GM12865 (cell line): ENCODE measurements around the gene CERS2.
A peak's percentile ranks its signal among the peaks of the same experiment; 100 is the strongest.

ENCODE experiments used
- DNase-seq: peaks from one replicate; pipeline ENCODE4 v3.0.0; 2010; ENCODE audit warnings: low read depth
- H3K4me3 ChIP-seq: 2 replicates; pipeline ENCODE4 v1.5.1; 2011; ENCODE audit warnings: mild to moderate bottlenecking, low read depth, low read length, control low read depth
- TF ChIP-seq, protein P1 (sequence below): IDR thresholded peaks from 2 replicates; pipeline ENCODE4 v1.5.1; 2011; ENCODE audit warnings: low read length, control low read depth, low read depth, inconsistent platforms; ENCODE audit not compliant: insufficient read depth; ENCODE audit errors: missing control alignments

Gene CERS2

DNA sequence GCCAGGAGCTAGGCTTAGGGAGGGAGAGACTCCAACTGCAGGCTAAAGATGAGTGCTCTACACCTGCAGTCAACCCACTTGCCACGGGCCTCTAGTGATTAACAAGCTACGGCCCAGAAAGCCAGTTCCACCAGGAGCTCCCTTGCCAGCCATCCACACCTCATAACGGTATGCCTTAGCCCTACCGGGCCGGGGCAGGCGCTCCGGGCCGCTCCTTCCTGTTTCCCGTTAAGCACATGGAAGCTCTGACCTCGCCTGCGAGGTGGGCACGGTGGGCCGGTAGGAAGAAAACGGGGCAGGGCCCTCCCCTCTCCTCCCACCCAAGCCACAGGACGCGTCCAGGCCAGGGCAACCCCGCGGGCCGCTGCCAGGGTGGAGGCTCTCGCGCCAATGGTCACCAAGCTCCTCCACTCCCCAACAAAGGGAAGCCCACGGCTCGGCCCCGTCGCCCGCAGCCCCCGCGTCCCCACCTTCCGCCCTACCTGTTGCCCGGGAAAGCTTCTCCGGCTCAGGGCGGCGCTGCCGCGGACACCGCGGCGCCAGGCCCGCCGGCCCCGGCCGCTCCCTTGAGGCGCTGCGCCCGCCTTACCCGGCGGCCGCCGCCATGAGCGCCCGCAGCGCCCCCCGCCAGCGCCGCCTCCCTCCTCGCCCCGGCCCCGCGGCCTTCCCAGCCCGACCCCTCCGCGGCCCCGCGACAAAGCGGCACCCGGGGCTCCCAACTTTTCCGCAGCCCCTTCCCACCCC lies 627 bp downstream of the CERS2 start:
- TF ChIP-seq, protein P1, sequence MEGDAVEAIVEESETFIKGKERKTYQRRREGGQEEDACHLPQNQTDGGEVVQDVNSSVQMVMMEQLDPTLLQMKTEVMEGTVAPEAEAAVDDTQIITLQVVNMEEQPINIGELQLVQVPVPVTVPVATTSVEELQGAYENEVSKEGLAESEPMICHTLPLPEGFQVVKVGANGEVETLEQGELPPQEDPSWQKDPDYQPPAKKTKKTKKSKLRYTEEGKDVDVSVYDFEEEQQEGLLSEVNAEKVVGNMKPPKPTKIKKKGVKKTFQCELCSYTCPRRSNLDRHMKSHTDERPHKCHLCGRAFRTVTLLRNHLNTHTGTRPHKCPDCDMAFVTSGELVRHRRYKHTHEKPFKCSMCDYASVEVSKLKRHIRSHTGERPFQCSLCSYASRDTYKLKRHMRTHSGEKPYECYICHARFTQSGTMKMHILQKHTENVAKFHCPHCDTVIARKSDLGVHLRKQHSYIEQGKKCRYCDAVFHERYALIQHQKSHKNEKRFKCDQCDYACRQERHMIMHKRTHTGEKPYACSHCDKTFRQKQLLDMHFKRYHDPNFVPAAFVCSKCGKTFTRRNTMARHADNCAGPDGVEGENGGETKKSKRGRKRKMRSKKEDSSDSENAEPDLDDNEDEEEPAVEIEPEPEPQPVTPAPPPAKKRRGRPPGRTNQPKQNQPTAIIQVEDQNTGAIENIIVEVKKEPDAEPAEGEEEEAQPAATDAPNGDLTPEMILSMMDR: no peak
- DNase-seq: peak; percentile 58

DNA sequence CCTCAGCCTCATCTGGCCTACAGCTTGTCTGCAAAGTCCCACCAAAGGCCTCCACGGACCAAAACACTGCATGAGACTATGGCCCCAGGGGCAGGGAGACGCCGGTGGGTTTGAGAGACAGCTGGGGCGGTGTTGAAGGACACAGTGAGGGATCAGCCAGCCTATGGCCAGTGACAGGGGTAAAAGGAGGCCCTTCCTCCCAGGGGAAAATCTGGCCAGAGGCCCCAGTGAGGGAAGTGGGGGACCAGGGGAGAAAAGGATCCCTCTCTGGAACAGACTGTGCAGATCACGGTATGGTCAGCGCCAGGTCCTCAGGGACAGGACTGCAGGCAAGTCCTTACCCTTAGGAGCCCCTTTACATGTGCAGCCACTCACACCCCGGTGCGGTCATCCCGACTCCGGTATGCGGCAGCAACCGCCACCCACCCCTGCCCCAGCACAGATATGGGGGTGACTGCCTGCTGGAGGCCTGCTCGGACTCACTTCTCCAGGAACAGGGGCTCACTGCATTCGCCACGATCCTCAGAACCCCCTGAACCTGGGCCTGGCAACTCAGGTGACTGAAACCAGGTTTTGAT lies 1.3 kb downstream of the CERS2 start:
- TF ChIP-seq, protein P1: no peak
- DNase-seq: peak; percentile 33
- peak overlapping the region; percentile 78 for H3K4me3 ChIP-seq

More for the DNA sequence above, 627 bp downstream of the CERS2 start:
- H3K4me3 ChIP-seq: peak overlapping the region; percentile 78

DNA sequence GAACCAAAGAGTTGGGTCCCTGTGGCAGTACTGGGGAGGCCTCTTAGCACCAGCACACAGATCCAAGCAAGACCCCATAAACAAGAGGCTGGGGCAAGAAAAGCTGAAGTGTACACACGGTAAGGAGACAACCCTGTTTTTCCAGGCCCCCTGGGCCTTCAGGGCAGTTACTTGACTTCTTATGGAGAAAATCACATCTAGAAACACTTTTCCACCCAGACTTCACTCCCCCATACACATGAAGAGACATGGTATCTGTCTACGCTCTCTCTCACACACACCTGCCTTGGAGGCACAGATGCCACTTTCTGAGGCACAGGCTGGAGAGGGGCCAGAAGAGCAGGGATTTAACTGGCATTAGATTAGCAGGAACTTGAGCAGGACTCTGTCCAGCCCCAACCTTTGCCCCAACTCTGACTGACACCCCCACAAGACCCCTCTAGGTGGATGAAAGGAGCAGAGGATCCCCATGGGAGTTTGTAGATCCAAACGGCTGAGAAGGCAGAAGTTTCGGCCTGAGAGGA lies 2.2 kb downstream of the CERS2 start:
- TF ChIP-seq, protein P1: no peak
- DNase-seq: no peak
- no peak overlapping the region for H3K4me3 ChIP-seq

DNA sequence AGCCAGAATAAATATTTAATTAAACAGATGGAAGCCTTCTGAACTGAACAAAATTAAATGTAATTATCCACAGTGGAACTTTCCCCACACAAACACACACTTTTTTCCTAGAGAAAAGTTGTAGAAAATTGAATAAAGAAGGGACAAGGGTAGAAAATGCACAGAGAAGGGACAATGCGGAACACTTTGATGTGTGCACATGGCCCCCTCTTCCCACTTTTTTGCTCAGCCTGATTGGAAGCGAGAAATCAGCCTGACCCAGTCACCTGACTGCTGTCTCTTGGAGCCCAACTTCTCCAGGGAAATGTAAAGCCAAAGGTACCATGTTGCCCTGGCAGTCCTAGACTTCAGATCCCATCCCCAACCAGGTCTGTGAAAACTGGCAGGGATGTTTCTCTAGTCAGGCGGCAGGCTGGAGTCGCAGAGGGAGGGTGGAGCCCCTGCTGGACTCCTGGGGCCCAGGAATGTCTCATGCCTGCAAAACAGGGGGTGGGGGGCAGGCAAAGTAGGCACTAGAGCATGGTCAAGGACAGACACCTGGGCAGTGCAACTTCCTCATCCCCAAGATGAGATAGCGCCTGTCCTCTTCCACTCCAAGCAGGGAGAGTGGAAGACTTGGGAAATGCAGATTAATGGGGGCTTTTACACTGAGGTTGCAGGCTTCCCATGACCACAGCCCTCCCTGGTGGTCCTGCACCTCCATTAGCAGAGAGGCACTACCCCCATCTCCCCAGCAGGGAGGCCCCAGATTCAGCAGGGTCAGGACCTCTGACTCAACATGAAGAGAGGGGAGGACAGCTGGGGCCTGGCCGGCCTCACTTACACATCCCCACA lies 2.8 kb downstream of the CERS2 start:
- no peak overlapping the region for H3K4me3 ChIP-seq
- TF ChIP-seq, protein P1: no peak
- DNase-seq: peak; percentile 17

DNA sequence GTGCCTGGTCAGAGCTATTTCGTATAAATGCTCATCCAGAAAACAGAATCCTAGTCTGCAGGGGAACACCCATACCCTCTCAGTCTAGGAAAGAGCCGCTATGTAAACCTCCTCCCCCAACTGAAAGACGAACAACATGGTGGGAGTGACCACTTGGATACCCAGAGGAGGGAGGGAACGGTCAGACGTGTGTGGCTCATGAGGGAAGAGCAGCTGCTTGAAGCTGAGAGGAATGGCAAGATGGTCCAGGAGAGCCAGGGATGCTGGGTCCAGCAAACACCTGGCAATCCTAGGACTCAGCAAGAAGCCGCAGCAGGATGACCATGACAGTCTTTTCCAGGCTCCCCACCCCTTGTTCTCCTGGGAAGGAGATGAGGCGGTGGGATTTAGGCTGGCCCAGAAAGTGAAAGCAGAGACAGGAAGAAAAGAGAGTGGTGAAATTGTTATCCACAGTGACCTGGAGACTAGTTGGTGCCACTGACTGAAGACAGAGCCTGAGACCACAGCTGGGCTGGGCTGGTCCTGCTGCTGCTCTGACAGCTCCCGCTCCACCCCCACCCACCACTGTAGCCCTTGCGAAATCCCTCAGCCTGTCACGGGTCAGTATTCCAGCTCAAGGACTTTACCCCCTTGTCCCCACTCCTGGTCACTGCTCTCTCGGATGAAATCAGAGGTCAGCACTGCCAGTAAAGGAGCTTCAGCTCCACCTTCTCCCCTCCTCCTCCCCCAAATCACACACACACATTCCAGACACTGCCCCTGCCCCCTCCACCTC lies 3.6 kb downstream of the CERS2 start:
- H3K4me3 ChIP-seq: no peak overlapping the region
- TF ChIP-seq, protein P1: no peak
- DNase-seq: no peak

DNA sequence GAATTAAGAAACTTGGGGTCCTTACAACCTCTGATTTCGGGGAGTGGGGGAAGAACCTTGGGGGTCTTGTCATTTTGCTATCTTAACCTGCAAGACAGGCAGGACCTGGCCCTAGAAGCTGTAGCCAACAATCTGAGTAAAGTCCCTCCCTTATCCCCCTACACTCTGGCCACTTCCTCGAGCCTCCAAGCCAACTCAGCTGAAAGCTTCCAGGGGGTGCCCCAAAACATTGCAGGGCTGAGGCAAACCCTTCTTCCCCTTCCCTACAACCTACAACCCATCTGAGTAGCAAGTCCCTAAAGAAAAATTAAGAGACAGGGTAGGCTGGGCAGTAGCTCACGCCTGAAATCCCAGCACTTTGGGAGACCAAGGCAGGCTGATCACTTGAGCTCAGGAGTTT lies 5.0 kb downstream of the CERS2 start:
- H3K4me3 ChIP-seq: no peak overlapping the region
- TF ChIP-seq, protein P1: no peak
- no peak for DNase-seq
